ENCODE data around the gene CCR9.

The CCR9 gene

DNA sequence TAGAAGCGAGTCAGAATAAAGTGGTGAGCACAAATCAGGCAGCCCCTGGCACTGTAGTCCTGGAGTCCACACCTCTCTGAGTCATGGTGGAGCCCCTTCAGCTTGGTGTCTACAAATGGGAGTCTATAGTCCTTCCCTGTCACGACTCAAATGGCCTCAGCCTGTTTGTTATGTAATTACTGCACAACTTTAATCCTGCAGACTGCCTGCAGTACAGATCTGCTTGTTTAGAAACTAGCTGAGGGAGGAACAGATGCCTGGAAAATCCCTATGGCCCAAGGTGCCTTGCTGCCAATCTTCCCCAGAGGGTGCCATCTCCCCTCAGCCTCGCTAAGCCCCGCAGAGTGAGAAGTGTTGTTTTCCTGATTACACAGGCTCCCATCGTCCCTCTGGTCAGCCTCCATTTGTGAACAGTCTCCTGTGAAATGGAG, 53.0 kb downstream of the CCR9 start:
- DNase-seq, result no peak

DNA sequence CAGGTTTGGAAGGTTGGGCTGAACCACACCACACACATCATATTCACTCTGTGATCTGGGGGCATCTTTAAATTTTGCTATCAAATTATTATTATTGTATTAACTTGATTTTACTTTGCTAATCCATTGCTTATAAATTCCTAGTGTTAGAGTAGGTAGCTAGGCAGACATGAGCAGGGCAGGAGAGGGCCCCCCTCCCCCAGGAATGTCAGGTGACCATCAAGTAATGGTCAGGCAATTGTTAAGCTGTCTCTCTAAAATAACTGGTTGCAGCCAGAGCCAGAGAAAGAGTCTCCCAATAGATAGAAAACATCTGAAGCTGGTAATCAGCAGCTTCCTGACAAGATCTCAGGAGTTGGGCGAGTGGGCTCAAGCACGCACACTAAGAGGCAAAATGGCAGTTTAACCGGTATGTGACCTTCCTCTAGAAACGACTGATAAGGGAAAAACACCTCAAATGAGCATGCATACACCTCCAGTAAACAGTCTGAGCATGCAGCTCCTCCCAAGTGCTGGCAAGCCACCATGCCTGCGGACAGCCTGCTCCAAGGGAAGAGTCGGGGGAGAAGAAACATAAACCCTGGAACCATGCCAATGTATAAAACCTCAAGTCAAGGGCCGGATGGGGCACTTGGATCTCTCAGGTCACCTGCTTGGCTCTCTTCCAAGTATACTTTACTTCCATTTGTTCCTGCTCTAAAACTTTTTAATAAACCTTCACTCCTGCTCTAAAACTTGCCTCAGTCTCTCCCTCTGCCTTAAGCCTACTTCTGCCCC, 53.8 kb downstream of the CCR9 start:
- DNase-seq, result no peak

DNA sequence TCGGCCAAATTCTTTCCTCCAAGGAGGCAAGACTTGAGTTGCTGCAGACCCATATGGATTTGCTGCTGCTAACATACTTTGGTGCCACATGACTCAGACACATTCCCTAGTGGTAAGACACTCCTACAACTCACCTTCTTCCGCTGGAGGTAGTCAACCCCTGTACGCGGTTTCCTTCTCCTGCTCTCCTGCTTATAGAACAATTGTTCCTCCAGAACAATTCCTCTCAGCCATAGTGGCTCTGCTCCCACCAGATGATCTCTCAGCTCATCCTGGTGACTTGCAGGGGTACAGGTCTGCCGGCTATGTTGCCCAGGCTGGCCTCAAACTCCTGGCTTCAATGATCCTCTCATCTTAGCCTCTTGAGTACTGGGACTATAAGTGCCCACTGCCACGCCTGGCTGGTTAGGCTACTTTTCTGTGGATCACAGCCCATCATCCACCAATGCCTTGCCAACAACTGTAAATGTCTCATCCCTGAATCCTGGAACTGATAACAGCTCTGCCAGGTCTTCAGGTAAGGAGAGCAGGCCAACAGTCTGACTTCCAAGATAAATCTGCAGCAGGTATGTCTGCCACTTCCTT, 54.5 kb downstream of the CCR9 start:
- no peak for DNase-seq

DNA sequence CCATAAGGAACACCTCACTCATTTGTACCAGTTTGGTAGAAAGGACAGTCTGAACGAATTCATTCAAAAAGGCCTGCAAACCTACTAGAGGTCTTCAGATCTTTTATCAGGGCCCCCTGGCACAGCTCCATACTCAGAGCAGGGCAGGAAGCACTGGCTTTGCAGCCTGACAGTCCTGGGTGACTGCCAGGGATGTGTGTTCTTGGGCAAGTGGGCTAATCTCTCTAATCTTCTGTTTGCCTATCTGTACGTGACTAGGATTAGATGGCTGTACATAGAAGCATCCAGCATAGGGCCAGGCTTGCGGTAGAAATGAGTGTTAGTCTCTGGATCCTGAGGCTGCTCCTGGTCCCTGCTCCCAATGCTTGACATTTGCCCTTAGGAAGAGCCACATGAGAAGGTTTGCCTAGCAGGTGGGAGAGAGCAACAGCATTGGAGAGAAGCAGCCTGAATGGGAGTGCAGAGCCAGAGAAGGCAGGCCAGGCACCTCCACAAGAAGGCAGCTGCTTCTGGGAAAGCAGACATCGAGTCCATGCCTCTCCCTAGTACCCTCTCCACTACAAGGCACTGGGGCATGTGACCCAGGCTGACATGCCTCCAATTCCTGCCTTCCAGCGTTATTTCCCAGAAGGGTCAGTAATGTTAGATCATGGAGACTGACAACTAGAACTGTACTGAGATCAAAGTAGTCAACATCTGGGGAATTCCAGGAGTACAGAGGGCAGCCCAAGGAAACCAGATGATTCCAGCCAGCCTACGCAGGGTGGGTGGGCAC, 55.9 kb downstream of the CCR9 start:
- DNase-seq, result no peak

DNA sequence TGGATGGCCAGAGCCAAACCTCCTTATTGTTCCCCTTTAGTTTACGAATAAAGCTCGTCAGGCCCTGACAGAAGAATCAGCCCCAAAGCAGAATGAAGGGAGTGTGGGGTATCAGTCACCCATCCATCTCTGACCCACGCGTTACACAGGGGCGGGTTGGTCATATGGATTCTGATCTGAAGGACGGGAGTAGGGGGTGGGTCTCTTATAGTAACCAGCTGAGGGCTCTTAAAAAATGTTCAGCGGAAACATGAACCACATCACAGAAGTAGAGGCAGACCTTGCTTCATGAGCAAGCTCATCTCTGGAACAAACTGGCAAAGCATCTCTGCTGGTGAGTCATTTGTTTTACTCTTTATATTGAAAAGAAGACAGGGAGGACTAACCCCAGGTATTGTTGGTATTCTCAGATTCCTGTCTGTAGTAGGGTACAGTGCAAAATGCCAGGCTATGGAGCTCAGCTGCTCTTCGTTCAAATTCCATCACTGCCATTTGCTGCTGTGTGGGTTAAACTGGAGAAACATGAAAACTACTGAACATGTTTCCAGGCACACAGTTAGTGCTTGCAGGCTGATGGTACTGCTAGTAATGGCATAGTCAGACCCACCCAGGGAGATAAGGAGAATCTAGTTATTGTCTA, 57.0 kb downstream of the CCR9 start, which contains the start of gene CXCR6:
Gene CXCR6 (plus strand): TSS at position 258 of the 640 bp plus-strand sequence. CDS start 3,018 bp downstream, outside the sequence.
- DNase-seq, result peak; percentile 58

DNA sequence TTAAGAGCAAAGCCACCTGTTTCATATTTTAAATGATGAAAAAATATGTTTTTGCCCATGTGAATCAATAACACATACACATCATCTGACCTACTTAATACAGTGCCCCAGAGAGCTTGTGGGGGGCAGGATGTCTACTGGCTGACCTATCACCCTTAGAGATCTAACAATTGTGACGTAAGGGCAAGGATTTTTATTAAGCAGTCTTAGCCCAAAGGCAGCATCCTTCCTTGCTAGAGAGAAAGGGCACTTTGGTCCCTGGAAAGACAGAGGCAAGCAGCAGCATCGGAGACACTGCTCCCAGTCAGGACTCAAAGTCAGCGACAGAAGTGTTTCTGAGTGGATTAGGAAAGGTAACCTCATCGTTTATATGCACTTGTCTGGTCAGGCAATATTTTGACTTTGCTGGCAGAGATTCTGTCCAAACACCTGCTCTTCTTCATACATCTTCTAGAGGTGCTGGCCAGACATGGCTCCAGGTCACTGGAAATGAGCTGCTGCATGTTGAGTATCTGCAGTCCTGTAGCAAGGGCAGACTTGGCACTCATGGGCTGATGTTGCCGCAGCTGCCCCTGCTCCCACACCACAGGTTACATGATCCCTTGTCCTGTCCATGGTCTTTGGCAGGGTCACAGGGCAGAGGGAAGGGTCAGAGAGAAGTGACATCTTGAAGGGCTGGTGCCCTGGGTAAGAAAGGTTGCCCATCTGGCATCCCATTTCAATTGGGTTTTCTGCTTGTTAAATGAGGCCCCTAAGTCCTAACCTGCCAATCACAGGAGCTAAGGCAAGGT, 58.7 kb downstream of the CCR9 start:
- peak; percentile 36 for DNase-seq

DNA sequence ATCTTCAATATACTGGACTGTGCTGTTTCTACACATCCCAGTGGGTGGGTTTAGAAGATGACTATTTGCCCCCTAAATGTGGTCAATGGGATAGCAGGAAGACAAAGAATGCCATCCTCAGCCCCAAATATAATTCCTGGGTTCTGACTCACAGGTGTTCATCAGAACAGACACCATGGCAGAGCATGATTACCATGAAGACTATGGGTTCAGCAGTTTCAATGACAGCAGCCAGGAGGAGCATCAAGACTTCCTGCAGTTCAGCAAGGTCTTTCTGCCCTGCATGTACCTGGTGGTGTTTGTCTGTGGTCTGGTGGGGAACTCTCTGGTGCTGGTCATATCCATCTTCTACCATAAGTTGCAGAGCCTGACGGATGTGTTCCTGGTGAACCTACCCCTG, 60.0 kb downstream of the CCR9 start:
- DNase-seq, result no peak

DNA sequence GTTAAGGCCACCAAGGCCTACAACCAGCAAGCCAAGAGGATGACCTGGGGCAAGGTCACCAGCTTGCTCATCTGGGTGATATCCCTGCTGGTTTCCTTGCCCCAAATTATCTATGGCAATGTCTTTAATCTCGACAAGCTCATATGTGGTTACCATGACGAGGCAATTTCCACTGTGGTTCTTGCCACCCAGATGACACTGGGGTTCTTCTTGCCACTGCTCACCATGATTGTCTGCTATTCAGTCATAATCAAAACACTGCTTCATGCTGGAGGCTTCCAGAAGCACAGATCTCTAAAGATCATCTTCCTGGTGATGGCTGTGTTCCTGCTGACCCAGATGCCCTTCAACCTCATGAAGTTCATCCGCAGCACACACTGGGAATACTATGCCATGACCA, 60.5 kb downstream of the CCR9 start:
- DNase-seq, result no peak

DNA sequence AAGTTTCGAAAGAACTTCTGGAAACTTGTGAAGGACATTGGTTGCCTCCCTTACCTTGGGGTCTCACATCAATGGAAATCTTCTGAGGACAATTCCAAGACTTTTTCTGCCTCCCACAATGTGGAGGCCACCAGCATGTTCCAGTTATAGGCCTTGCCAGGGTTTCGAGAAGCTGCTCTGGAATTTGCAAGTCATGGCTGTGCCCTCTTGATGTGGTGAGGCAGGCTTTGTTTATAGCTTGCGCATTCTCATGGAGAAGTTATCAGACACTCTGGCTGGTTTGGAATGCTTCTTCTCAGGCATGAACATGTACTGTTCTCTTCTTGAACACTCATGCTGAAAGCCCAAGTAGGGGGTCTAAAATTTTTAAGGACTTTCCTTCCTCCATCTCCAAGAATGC, 61.0 kb downstream of the CCR9 start:
- DNase-seq, result no peak

DNA sequence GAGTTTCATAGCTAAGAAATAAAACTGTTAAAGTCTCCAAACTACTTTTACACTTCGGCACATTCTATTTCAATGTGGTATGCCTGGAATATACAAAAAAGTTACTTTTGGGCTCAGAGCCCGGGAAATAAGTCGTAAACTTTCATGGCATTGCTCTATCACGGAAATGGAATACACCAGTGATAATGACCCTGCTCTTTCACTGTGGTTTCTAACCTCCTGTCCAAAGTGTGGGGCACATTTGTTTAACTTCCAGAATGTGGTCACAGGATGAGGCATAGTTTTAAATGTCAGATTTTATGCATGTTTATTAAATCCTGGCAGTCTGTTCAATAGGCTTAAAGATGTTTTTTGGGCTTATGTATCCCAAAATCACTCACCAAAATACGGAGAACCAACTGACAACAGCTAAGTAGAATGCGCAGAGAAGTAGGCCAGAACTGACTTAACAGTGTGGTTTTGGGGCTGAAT, 62.0 kb downstream of the CCR9 start:
- no peak for DNase-seq

DNA sequence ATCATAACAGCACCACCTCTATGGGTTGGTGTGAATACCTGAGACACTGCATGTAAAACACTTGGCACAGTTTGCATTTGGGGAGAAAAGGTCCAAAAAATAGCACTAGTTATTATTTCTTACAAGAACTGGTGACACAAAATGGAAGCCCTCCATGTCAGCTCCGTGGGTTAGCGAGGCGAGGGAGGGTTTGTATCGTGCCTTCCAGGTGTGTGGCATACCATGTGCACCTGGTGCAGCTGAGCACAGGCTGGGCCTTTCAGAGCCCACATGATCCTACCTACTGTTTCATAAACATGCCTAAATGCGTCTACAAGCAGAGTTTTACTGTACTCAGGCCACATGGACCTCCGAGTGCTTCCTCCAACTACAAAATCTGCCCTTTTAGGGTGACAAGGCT, 62.5 kb downstream of the CCR9 start:
- DNase-seq, result no peak

DNA sequence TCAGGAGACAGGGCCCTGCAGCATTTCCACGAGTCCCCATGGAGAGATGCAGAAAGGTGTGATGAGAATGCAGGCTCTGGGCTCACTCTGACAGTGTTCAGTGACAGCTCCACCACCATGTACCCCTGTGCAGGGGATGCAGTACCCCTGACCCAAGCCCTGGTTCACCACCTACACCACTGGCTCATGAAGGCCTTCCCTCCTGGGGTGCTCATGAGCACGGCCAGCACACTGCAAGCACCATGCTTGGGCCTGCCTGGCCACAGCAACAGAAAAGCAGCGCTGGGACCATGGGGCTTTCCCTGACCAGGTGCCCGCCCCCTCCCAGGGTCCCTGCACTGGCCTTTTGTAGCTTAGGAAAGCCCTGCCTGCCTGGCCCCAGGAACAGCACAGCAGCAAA, 63.1 kb downstream of the CCR9 start:
- DNase-seq, result no peak

DNA sequence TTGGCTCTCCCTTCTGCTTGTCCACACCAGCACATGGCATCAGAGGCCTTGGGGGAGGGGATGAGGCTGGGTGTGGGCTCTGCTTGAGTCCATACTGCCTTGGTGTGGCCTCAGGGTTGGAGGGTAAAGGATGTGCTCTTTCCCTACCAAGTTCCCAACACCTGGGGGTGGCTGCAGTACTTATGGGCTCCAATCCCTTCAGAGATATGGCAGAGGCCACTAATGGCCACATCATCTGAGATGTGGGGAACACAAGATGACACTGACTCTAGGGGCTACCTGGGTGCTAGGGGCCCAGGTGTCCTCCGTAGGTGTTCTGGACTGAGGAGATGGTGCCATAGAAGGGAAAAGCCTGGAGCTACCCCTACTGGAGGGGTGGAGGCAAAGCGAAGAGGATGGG, 63.8 kb downstream of the CCR9 start:
- no peak for DNase-seq

DNA sequence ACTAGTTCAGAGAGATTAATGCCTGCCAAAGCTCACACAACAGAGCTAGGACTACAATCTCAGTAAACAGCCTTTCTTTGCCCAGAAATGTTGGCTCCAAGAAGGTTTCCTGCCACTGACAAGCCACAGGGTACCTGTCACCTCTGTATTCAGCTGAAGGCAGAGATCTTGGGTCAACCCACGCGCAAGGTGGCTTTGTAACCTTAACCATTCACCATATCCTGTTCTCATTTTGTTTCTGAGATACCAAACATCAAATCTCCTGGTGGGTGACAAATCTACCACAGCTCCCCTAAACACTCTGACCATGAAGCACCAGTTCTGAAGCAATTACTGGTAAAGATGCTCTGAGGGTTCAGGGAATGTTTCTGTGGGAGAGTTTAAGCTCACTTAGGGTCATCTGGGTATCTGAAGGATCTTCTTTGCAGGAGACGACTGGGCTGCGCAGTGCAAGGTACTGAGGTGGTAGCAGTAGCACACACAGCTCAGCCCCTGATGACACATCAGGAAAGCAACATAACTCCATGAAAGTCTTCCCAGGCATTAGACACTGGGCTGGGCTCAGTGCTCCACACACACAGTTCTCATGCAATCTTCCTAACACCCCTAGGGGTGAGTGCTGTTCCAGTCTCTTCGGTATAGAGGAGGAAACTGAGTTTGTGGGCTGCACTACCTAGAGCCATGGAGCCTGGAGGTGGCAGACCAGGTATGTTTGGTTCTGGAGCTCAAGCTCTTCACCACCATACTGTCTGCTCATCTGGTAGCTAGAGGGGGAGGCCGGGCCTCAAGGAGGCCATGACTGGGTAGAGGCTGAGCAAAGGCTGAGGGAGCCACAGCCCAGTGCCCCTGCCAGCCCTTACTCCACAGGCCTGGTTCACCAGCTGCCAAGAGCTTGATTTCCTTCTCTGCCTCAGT, 64.6 kb downstream of the CCR9 start:
- peak; percentile 64 for DNase-seq

DNA sequence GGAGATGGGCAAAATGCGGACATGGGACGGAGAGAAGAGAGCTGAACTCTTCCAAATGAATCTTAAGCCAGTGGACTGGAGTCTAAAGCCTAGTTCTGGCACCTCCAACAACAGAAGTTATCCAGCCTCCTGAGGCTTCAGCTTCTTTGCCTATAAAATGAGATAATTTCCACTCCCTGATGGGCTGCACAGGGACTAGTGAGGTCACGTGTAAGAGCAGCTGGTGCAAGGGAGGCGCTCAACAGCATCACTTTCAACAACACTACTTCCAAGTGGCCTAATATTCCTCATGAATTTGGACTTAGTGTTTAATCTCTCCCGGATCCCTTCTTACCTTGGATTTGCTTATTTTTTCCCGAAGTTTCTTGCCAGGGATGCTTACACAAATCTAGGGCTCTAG, 65.6 kb downstream of the CCR9 start:
- DNase-seq, result no peak

DNA sequence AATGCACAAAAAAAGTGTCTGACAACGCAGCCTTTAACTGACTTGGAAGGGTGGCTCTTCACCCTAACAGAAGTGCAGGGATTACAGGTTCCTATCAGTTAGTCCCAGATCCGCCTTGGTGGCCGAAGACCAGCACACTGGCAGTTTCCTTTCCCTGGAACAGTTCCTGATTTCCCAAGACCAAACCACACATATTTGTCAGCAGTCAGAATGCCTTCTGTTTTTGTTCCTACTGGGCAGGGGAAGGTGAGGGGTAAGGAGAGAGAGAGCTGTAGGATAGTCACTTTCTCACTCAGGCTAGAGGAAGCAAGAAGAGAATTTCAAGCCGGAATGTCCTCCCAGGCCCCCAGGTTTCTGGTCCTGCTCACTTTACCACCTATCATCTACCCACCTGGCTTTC, 66.1 kb downstream of the CCR9 start:
- DNase-seq, result no peak

Measured in CD4-positive, alpha-beta T cell treated with Interleukin-17A for 4 hours (primary cell).